HG02759 (cell line): ENCODE data around the gene MRPL49.
"Not testable (repeated sequence)": the region's sequence is repeated elsewhere in the genome, so short reads cannot be mapped to it uniquely, and the experiment has no call there.

Experiments
- ATAC-seq: cut with Tn5 transposase; IDR thresholded peaks from one replicate; pipeline ENCODE4 v1.9.1; 2021; ENCODE audit warnings: mild to moderate bottlenecking, moderate library complexity; ENCODE audit not compliant: unreplicated experiment

The MRPL49 gene

DNA sequence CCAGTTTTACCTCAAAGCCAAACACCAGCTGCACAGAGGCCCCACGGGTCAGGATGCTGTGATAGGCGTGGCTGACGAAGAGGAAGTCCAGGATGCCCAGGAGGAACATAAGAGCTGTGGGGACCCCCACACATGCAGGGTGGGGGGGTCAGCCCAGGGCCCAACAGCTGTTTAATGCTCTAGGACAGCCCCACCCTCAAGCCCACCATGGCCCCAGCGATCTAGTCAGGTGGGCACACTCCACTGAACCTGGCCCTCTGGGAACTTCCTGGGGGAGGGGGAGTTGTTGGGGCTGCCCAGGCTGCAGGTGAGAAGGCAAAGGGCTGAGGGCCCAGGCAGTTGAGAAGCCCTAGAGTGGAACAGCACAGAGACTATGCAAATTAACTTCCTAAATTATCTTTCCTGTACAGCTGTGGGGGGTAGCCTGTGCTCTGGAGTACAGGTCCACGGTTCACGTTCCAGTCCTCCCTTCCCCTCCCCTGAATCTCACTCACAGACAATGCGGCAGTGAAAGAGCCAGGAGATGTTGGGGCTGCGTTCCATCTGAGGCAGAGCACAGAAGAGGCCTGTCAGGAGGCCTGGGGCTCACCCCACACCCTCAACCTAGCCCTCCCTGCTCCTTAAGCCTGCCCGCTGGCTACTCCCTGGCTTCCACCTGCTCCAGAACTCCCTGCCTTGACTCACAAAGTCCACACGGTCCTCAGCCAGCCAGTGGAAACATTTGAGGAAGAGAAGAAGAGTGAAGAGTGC lies 10.3 kb downstream of the MRPL49 start:
- peak; percentile 44 for ATAC-seq

DNA sequence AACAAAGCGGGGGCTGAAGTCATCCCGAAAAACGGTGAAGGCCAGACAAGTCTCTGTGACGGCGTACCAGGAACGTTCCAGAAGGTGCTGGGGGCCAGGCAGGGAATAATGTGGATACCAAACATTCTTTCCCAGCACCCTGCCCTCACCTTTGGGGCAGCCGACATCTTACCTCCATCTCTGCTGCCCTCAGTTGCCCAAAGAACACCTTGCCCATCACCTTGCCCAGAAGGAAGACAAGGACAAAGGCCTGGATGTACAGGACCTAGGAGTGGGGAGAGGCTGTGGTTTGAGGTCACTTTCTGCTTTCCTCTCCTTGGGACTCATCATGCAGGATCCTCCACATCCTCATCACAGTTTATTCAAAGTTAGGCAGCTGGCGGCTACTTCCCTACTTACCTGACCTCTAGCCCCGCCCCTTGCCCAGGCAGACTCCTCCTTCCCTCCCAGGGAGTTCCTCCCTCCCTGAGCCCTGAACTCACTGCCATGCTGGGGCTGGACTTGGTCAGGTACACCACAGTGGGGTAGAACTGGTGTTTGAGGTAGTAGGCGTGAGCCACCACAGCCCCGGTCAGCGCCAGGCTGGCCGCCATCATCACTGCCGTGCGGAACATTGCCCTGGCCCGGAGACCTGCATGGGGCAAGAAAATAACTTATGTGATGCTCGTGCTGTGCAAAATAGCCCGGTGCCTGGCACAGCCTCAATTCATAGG lies 11.0 kb downstream of the MRPL49 start:
- ATAC-seq = no peak

GRCh38 chr11:65133724-65134123 lies 11.6 kb downstream of the MRPL49 start:
- no peak for ATAC-seq

DNA sequence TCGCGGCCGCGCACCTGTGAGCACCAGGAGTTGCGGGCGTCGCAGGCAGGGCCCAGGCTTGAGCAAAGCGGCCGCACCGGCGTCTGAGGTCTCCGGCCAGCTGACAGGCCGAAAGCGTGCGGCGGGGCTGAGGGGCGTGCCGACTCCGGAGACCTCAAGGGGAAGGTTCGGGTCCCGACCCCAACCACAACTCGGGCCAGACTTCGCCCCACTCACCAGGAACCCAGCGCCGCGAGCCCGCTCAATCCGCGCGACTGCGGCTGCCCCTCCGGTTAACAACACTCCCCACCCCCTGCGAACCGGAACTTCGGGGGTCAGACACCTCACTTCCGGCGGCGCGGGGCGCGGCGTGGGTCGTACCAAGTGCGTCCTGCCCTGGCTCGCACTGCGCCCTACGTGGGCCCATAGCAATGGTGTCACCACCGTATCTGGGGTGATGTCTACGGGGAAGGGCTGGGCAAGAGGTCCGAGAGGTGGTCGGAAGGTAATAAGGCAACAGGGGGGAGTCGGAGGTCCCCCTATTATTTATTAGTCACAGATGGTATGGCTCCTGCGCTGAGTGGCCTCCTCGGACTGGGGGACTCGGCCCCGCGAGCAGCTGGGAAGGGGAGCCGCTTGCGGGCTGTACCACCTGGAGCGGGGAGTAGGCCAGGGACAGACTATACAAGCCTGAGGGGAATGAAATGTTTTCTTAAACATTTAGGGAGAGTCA lies 12.3 kb downstream of the MRPL49 start, which contains the start of gene SYVN1:
TSS of gene SYVN1 (minus strand) at position 280 of the 712 bp plus-strand sequence. CDS start 918 bp downstream, outside the sequence.
- ATAC-seq = peak; percentile 64

DNA sequence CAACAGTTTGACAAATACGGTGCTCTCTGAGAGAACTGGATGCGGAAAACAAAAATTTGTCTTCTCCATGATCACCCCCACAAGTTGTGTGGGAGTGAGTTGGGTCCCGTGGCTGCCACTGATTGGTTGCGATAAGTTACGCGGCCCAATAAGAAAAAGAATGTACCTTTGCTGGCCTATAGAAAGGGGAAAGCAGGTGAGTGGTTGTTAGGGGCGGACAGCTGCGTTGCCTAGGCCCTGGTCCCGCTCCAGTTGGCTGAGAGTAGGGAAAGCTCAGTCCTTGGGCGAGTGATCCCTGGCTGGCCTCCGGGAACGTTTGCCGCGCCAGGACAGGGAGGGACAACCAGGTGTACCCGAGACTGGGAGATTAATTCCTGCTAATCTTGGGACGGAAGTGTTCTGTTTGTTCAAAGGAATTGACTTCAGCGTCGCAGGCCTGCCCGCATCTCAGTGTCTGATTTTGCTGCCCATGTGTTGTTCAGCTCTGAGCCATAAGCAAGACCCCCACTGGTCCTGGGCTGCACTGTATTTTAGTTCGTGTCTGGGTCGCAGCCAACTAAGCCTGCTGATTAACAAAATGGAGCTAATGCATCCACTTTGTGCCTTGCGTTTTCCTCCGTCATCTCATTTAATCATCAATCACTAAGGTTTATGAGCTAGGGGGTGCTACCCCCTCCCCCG lies 13.0 kb downstream of the MRPL49 start:
- ATAC-seq = peak; percentile 59

- ATAC-seq = no peak
Observed at GRCh38 chr11:65135633-65136145, 13.6 kb downstream of the MRPL49 start.

DNA sequence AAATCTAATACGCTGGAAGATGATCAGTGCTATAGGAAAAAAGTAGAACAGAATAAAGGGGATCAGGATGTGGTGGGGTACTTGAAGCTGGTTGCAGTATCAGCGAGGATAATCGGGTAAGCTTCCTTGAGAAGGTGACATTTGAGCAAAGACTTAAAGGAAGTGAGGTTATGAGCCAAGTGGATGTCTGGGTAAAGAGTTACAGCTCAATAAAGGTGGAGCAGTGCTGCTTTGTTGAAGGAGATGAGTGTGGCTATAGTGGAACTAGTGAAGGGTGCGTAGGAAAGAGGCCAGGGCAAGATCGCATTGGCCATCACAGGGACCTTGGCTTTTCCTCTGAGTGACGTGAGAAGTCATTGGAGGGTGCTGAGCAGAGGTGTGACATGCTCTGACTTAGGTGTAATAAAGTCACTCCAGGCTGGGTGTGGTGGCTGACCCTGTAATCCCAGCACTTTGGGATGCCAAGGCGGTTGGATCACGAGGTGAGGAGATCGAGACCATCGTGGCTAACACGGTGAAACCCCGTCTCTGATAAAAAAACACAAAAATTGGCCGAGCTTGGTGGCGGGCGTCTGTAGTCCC lies 14.5 kb downstream of the MRPL49 start:
- ATAC-seq = no peak

GRCh38 chr11:65141896-65142494 lies 19.9 kb downstream of the MRPL49 start:
- ATAC-seq = no peak

- ATAC-seq = no peak
Observed at GRCh38 chr11:65147352-65148075, 25.4 kb downstream of the MRPL49 start.

DNA sequence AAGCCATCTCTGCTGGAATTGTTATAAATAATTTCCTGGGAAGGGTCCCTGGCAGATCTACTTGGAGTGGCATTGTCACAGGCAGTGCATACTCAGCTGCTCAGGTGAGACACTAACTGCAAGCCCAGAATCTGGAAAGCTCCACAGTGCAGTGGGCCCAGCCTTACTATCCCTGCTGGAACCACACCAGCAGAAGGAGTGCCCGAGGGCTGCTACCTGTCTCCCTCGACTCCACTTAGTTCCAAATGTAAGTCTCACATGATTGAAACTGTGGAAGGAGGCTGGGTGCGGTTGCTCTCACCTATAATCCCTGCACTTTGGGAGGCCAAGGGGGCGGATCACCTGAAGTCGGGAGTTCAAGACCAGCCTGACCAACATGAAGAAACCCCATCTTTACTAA lies 26.5 kb downstream of the MRPL49 start:
- no peak for ATAC-seq

DNA sequence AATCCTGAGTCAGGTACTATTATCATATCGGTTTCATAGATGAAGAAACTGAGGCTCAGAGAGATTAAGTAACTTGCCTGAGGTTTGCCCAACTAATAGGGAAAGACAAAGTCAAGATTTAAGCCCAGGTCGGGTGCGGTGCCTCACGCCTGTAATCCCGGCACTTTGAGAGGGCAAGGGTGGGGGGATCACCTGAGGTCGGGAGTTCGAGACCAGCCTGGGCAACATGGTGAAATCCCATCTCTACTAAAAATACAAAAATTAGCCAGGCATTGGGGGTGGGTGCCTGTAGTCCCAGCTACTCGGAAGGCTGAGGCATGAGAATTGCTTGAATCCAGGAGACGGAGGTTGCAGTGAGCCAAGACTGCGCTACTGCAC lies 28.0 kb downstream of the MRPL49 start:
- ATAC-seq = not testable (repeated sequence)

DNA sequence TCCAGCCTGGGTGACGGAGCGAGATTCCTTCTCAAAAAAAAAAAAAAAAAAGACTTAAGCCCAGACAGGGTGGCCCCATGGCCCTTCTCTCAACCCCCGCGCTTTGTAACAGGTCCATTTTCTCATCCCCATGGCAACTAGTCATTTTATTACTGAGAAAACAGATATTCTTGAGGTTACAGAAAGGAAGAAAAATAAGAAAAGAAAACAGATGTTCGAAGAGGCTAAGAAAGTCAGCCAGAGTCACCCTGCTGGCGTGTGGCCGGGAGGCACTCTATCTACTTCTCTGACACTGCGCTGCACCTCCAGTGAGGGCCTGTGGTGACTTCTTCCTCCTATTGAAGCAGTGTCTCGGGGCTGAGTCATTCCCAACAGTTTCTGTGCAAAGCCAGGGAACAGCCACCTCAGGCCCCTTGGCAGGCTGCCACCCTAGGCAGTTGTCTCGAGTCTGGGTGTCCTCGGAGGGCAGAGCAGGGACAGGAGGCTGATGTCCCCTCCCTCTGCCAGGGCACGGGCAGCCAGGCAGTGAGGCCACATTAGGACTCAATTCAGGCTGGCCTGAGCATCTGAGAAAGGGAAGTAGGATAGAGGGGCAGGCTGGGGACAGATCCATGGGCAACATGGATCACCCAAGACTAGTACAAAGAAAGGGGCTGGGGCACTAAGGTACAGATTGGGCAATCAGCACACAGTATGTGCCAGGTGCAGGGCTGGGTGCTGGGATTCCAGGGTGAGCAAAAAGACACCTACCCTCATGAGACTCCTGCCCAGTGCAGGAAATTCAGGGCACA lies 28.6 kb downstream of the MRPL49 start:
- no peak for ATAC-seq

GRCh38 chr11:65151331-65151899 lies 29.3 kb downstream of the MRPL49 start:
- ATAC-seq = no peak

DNA sequence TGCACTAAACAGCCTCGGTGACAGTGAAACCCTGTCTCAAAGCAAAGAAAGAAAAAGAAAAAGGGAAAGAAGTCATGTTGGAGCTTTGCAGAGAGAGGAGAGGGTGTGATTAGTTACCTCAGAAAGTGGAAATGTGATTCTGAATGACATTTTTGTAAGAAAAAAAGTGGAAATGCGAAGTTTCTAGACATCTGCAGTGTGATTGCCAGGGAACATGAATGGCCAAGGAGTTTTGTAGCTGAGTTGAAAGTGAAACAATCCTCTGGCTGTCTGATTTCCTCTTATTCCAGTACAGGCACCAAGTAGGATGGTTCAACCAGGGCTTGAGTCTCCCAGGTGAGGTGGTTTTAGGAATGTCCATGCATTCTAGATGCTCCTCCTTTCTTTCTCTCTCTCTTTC lies 30.0 kb downstream of the MRPL49 start:
- no peak for ATAC-seq

DNA sequence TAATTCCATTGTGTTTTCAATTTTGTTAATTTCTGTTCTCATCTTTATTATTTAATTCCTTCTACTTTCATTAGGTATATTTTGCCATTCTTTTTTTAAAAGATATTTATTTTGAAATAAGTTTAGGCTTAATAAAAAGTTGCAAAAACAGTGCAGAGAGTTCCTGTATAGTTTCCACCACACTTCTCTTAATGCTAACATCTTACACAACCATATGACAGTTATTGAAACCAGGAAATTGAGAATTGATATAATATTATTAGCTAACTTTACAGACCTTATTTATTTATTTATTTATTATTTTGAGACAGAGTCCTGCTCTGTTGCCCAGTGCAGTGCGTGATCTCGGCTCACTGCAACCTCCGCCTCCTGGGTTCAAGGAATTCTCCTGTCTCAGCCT lies 34.1 kb downstream of the MRPL49 start:
- no peak for ATAC-seq

DNA sequence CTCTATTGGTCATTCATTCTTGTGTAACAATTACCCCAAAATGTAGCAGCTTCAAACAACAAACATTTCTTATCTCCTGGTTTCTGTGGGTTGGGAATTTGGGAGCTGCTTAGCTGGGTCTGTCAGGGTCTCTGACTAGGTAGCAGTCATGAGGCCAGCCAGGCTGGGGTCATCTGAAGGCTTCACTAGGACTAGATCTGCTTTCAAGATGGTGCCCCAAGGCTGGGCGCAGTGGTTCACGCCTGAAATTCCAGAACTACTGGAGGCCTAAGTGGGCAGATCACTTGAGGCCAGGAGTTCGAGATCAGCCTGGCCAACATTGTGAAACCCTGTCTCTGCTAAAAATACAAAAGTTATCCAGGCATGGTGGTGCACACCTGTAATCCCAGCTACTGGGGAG lies 34.8 kb downstream of the MRPL49 start:
- ATAC-seq = no peak

GRCh38 chr11:65157336-65157735 lies 35.2 kb downstream of the MRPL49 start:
- no peak for ATAC-seq

DNA sequence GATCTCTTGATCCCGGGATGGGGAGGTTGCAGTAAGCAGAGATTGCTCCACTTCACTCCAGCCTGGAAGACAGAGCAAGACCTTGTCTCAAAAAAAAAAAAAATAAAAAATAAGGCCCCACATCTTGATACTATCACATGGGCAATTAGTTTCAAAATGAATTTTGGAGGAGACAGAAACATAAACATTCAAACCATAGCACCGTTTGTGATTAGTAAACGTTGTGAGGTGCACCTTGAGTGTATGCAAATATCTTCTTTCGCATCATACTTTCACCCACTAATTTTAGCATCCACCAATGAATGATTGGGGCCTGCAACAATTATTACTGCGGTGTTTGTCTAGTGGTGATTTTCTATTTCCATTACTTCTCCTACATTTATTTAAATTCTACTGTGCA lies 36.9 kb downstream of the MRPL49 start:
- ATAC-seq = peak; percentile 66
